ENCODE measurements around the gene AHCYL2.
"Not testable (repeated sequence)": the region's sequence is repeated elsewhere in the genome, so short reads cannot be mapped to it uniquely, and the experiment has no call there.

Gene AHCYL2

GRCh38 chr7:129475931-129476330 lies 251.1 kb downstream of the AHCYL2 start:
- H3K9me3 ChIP-seq (ENCODE audit: control insufficient read depth in 1 of 2, low read length in 2 of 2); H3K4me1 ChIP-seq (ENCODE audit: control insufficient read depth in 1 of 2, insufficient read depth in 2 of 2, low read length in 2 of 2); H3K4me3 ChIP-seq (ENCODE audit: low read depth in 1 of 2, low read length in 2 of 2); H3K27me3 ChIP-seq (ENCODE audit: control insufficient read depth in 1 of 2, insufficient read depth in 2 of 2, low read length in 2 of 2); H3K9ac ChIP-seq (ENCODE audit: low read depth in 1 of 2, low read length in 2 of 2); H3K27ac ChIP-seq (ENCODE audit: low read depth, low read length); H3K36me3 ChIP-seq (ENCODE audit: control insufficient read depth in 1 of 2, insufficient read depth in 2 of 2, low read length in 2 of 2): not testable (repeated sequence)

DNA sequence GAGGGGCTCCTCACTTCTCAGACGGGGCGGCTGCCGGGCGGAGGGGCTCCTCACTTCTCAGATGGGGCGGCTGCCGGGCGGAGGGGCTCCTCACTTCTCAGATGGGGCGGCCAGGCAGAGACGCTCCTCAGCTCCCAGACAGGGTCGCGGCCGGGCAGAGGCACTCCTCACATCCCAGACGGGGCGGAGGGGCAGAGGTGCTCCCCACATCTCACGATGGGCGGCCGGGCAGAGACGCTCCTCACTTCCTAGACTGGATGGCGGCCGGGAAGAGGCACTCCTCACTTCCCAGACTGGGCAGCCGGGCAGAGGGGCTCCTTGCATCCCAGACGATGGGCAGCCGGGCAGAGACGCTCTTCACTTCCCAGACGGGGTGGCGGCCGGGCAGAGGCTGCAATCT lies 251.6 kb downstream of the AHCYL2 start:
- not testable (repeated sequence) for H3K4me1 ChIP-seq (ENCODE audit: control insufficient read depth in 1 of 2, insufficient read depth in 2 of 2, low read length in 2 of 2); H3K27ac ChIP-seq (ENCODE audit: low read depth, low read length); H3K27me3 ChIP-seq (ENCODE audit: control insufficient read depth in 1 of 2, insufficient read depth in 2 of 2, low read length in 2 of 2); H3K36me3 ChIP-seq (ENCODE audit: control insufficient read depth in 1 of 2, insufficient read depth in 2 of 2, low read length in 2 of 2); H3K4me3 ChIP-seq (ENCODE audit: low read depth in 1 of 2, low read length in 2 of 2); H3K9me3 ChIP-seq (ENCODE audit: control insufficient read depth in 1 of 2, low read length in 2 of 2); H3K9ac ChIP-seq (ENCODE audit: low read depth in 1 of 2, low read length in 2 of 2)

All from duodenal mucosa (tissue), 2 donors.